ENCODE data around the gene SLC9A5. TPM values are rescaled to one million over a fixed set of nuclear protein-coding genes. Genes with fewer than 3 reads are reported as not detected.

The SLC9A5 gene
- total RNA-seq, 1 experiment from 2014 or later: 10.3 TPM

DNA sequence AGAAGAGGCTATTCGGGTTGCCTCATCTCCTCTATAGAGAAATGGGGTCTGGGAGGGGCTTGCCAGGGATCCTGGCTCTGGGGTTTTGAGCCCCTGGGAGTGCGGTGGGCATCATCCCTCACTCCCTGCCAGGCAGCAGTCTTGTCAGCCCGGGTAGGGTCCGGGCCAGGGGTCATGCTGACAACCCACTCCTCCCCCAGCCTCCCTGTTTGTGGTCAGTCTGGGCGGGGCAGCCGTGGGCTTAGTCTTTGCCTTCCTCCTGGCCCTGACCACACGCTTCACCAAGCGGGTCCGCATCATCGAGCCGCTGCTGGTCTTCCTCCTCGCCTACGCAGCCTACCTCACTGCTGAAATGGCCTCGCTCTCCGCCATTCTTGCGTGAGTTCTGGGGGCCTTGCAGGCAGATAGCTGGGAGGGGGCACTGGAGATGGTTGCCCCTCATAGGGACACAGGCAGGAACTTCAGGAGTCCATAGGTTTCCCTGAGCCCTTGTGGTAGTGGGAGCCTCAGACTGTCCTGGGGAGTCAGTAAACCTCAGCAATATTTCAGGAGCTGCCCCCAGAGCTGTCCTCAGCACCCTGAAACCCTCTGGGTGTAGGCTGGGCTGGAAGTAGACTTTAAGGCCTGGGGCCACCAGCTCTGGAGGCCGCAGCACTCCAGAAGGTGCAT, 6.9 kb downstream of the SLC9A5 start:
- CTCF ChIA-PET: no interaction called here
- no peak for TF ChIP-seq RELA (CRISPR knock-in tag; IDR thresholded peaks at IDR 0.05; ENCODE audit: borderline replicate concordance)
- no peak for TF ChIP-seq ZNF121 (CRISPR knock-in tag; IDR thresholded peaks at IDR 0.05)
- TF ChIP-seq, protein P1, sequence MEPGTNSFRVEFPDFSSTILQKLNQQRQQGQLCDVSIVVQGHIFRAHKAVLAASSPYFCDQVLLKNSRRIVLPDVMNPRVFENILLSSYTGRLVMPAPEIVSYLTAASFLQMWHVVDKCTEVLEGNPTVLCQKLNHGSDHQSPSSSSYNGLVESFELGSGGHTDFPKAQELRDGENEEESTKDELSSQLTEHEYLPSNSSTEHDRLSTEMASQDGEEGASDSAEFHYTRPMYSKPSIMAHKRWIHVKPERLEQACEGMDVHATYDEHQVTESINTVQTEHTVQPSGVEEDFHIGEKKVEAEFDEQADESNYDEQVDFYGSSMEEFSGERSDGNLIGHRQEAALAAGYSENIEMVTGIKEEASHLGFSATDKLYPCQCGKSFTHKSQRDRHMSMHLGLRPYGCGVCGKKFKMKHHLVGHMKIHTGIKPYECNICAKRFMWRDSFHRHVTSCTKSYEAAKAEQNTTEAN (CRISPR knock-in tag; IDR thresholded peaks at IDR 0.05): no peak

DNA sequence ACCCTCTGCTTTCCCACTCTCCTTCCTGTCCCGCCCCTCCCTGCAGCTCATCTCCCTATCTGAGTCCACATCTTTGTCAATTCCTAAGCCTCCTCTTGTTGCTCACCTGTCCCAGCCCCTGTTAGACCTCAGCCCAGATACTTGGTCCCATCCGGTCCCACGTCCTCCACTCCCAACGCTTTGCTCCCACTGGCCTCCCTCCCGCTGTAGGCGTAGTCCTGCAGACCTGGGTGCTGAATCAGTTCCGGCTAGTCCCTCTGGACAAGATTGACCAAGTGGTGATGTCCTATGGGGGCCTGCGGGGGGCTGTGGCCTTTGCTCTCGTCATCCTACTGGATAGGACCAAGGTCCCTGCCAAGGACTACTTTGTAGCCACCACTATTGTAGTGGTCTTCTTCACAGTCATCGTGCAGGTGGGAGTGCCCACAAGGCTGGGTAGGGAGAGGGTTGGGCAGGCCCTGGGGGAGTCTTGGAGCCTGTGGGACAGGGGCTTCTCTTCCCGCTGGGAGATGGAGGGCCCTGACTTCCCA, 8.0 kb downstream of the SLC9A5 start:
- ATAC-seq (no peak), DNase-seq (ENCODE audit: low spot score) (no peak)
- Mint-ChIP-seq H3K4me3 (no peak overlapping the region), H3K9me3 (no peaks in the 10 kb centered on the region), H3K27ac (no peak overlapping the region; the same call in 1 of the 2 replicates), H3K27me3 (ENCODE audit: low read depth) (peaks cover 3% of the 10 kb centered on the region; the same call in 1 of the 2 replicates), H3K36me3 (no peaks in the 10 kb centered on the region), H3K4me1 (peaks cover 4% of the 10 kb centered on the region; the same call in 1 of the 2 replicates)
- TF ChIP-seq, protein P2, sequence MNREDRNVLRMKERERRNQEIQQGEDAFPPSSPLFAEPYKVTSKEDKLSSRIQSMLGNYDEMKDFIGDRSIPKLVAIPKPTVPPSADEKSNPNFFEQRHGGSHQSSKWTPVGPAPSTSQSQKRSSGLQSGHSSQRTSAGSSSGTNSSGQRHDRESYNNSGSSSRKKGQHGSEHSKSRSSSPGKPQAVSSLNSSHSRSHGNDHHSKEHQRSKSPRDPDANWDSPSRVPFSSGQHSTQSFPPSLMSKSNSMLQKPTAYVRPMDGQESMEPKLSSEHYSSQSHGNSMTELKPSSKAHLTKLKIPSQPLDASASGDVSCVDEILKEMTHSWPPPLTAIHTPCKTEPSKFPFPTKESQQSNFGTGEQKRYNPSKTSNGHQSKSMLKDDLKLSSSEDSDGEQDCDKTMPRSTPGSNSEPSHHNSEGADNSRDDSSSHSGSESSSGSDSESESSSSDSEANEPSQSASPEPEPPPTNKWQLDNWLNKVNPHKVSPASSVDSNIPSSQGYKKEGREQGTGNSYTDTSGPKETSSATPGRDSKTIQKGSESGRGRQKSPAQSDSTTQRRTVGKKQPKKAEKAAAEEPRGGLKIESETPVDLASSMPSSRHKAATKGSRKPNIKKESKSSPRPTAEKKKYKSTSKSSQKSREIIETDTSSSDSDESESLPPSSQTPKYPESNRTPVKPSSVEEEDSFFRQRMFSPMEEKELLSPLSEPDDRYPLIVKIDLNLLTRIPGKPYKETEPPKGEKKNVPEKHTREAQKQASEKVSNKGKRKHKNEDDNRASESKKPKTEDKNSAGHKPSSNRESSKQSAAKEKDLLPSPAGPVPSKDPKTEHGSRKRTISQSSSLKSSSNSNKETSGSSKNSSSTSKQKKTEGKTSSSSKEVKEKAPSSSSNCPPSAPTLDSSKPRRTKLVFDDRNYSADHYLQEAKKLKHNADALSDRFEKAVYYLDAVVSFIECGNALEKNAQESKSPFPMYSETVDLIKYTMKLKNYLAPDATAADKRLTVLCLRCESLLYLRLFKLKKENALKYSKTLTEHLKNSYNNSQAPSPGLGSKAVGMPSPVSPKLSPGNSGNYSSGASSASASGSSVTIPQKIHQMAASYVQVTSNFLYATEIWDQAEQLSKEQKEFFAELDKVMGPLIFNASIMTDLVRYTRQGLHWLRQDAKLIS (CRISPR knock-in tag; IDR thresholded peaks at IDR 0.05; ENCODE audit: borderline replicate concordance): no peak
- TF ChIP-seq, protein P3, sequence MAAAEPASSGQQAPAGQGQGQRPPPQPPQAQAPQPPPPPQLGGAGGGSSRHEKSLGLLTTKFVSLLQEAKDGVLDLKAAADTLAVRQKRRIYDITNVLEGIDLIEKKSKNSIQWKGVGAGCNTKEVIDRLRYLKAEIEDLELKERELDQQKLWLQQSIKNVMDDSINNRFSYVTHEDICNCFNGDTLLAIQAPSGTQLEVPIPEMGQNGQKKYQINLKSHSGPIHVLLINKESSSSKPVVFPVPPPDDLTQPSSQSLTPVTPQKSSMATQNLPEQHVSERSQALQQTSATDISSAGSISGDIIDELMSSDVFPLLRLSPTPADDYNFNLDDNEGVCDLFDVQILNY (CRISPR knock-in tag; IDR thresholded peaks at IDR 0.05): no peak
- no peak for TF ChIP-seq JUN (CRISPR knock-in tag; IDR thresholded peaks at IDR 0.05)
- no peak for TF ChIP-seq TEAD4 (CRISPR knock-in tag; IDR thresholded peaks at IDR 0.05)
- TF ChIP-seq, protein P4, sequence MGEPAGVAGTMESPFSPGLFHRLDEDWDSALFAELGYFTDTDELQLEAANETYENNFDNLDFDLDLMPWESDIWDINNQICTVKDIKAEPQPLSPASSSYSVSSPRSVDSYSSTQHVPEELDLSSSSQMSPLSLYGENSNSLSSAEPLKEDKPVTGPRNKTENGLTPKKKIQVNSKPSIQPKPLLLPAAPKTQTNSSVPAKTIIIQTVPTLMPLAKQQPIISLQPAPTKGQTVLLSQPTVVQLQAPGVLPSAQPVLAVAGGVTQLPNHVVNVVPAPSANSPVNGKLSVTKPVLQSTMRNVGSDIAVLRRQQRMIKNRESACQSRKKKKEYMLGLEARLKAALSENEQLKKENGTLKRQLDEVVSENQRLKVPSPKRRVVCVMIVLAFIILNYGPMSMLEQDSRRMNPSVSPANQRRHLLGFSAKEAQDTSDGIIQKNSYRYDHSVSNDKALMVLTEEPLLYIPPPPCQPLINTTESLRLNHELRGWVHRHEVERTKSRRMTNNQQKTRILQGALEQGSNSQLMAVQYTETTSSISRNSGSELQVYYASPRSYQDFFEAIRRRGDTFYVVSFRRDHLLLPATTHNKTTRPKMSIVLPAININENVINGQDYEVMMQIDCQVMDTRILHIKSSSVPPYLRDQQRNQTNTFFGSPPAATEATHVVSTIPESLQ (CRISPR knock-in tag; IDR thresholded peaks at IDR 0.05): no peak
- TF ChIP-seq FOXJ3 (CRISPR knock-in tag; IDR thresholded peaks at IDR 0.05; ENCODE audit: borderline replicate concordance): no peak
- TF ChIP-seq, protein P5, sequence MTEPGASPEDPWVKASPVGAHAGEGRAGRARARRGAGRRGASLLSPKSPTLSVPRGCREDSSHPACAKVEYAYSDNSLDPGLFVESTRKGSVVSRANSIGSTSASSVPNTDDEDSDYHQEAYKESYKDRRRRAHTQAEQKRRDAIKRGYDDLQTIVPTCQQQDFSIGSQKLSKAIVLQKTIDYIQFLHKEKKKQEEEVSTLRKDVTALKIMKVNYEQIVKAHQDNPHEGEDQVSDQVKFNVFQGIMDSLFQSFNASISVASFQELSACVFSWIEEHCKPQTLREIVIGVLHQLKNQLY (CRISPR knock-in tag; IDR thresholded peaks at IDR 0.05): no peak
- no peak for TF ChIP-seq ETV6 (CRISPR knock-in tag; IDR thresholded peaks at IDR 0.05)
- TF ChIP-seq PRRX2 (CRISPR knock-in tag; IDR thresholded peaks at IDR 0.05): no peak
- ChIA-PET POLR2A (no interaction called here), CTCF (no interaction called here)

More for the DNA sequence above, 6.9 kb downstream of the SLC9A5 start:
- ATAC-seq (no peak), DNase-seq (ENCODE audit: low spot score) (no peak)
- POLR2A ChIA-PET: no interaction called here
- Mint-ChIP-seq H3K9me3 (no peaks in the 10 kb centered on the region), H3K36me3 (no peaks in the 10 kb centered on the region), H3K4me1 (peaks cover 4% of the 10 kb centered on the region; the same call in 1 of the 2 replicates), H3K4me3 (no peak overlapping the region), H3K27ac (no peak overlapping the region), H3K27me3 (ENCODE audit: low read depth) (peaks cover 10% of the 10 kb centered on the region)

Measured in WTC11 (cell line).